Epidermal melanocyte (primary cell): ENCODE data around the gene DDC.
"Not testable (repeated sequence)": the region's sequence is repeated elsewhere in the genome, so short reads cannot be mapped to it uniquely, and the experiment has no call there.

Source experiments
- DNase-seq: peaks from one replicate; pipeline ENCODE4 v3.0.0; 2011; ENCODE audit warnings: low spot score; ENCODE audit not compliant: insufficient read length

DDC gene

DNA sequence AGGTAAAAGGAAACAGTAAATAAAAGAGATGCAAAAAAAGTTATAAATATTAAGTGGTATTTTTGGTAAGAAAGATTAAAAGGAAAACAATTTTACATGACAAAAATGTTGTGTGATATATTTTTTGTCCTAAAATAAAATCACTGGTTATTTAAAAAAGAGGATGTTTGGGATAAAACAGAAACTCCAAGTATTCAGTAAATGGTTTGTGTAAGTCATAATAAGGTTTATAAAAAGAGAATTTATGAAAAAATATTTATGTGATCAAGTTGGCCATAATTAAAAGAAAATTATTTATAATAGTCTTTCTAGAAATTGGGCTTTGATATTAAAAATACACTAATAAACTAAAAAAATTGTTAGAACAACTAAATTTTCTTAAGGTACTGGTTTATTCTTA lies 76.8 kb downstream of the DDC start:
- no peak for DNase-seq

DNA sequence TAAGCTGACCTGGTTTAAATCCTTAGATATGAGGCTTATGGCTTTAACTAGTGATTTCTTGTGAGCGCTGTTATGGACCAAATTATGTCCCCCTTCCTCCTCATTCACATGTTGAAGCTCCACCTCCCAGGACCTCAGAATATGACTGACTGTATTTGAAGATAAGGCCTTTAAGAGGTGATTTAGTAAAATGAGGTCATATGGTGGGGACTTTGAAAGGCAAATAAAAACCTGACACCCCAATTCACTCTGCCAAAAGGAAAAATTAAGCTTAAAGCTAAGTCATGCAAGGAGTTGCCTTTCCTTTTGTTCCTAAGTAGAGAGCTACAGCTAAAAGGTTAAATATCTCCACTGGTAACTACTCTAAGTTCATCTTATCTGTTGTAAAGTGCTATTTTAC lies 78.7 kb downstream of the DDC start:
- no peak for DNase-seq

DNA sequence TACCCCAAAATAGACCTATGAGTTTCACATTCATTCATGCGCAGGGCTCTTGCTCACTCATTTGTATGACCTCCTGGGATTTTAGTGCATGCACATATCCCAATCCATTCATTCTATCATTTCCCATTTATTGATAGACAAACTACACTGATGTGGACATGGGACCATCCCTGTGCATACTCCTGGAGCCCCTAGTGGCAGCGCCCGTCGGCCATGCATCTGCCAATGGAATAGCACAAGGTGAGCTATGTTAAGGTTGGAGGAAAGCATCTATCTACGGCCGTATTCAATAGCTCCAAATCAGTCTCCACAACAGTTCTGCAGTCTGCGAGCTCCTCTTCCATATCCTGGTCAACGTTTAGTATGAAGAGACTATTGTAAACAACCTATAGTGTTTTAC lies 83.3 kb downstream of the DDC start:
- no peak for DNase-seq

DNA sequence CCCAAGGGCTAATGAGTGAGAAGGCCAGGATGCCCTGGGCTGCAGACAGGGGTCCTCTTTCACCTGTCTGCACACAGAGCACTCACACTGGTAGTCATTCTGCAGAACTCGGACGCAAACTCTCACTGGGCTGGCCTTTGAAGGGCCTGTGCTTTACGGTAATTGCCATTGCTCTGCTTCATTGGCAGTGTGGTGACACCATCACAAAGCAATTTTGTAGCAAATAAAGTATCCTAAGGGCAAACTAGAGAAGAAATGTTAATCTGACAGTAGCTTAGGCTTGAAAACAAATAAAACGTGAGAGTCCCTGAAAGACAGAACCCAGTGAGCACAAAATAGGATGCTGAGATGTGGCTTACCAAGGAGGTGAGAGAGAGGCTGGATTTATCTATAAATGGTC lies 84.4 kb downstream of the DDC start:
- DNase-seq = no peak

DNA sequence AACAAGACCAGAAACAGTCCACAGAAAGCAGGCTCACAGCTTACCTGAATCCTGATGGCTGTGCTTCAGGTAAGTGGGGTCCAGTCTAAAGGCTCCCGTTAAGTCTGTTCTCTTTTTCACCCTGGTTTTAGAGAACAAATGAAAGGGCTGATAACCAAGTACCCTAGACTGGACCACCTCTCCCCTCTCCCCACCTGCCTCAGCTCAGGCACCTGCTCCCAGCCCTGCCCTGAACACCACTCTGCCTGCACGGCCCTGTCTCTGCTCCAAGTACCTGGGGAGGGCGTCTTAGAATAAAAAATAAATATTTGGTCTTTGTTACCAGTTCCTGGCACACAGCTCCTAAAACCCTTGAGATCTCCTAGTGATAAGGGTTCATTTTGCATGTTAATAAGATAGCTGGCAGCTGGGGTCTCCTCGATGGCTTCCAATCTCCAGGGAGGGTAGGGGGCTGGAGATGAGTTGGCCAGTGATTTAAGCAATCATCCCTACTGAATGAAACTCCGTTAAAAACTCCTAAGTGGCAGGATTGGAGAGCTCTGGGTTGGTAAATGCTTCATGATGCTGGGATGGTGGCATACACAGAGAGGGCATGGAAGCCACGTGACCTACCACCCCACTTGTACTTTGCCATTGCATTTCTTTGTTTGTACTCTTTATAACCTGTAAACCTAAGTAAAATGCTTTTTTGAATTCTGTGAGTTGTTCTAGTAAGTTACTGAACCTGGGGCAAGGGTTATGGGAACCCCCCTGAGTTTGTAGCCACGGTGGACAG lies 85.3 kb downstream of the DDC start:
- no peak for DNase-seq

DNA sequence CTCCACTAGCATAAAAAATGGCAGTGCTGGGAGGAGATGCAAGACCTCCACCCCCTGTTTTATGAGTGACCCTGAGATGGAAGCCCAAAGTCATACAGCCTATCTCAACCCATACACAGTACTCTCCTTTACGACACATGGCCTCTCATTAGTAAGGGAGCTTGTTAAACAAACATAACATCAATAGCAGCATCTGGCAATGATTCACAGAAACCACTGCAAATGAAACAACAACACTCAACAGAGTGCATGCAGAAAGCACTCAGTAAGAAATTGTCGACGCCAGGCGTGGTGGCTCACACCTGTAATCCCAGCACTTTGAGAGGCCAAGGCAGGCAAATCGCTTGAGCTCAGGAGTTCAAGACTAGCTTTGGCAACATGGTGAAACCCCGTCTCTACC lies 87.6 kb downstream of the DDC start:
- DNase-seq = no peak

DNA sequence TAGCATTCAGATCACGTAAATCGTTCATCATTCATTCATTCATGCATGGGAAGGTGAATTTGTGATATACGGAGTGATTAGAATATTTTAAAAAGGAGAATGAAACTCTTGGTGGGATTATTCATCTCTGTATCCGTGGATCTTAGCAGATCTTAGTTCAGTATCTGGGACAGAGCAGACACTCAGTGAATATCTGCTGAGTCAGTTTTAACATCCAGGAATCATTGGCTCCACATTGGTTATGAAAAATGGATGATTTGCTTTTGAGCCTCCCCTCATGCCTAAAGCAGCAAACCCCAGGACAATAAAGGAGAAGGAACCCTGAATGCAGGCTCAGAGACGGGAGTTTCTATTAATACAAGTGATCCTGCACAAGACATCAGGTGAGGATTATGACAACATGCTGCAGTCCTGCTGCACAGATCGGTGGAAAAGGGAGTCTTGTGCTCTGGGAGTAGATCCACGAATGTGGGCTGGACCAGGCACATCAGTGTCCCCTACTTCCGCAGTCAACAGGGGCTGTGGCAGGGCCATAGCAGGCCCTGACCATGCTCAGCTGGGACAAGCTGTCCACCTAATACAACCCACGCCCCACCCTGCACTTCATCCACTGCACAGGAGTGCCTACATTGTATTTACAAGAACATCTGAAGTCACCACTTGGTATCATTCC lies 88.1 kb downstream of the DDC start:
- no peak for DNase-seq

DNA sequence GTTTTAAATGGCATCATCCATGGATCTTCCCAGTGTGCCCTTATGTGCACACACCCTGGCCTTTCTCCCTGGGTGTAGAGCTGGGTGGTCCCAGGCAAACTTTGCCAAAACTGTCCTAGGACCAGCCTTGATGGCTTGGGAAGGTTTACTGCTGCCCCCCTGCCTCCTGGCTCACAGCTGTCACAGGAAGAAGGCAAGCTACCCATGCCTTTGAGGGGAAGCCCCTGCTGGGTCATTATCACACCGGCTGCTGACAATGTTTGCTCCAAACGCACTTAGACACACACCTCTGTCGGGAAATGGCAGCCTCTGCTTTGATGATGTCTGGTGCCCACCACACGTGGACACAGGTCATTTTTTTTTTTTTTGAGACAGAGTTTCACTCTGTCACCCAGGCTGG lies 89.9 kb downstream of the DDC start:
- DNase-seq = no peak

DNA sequence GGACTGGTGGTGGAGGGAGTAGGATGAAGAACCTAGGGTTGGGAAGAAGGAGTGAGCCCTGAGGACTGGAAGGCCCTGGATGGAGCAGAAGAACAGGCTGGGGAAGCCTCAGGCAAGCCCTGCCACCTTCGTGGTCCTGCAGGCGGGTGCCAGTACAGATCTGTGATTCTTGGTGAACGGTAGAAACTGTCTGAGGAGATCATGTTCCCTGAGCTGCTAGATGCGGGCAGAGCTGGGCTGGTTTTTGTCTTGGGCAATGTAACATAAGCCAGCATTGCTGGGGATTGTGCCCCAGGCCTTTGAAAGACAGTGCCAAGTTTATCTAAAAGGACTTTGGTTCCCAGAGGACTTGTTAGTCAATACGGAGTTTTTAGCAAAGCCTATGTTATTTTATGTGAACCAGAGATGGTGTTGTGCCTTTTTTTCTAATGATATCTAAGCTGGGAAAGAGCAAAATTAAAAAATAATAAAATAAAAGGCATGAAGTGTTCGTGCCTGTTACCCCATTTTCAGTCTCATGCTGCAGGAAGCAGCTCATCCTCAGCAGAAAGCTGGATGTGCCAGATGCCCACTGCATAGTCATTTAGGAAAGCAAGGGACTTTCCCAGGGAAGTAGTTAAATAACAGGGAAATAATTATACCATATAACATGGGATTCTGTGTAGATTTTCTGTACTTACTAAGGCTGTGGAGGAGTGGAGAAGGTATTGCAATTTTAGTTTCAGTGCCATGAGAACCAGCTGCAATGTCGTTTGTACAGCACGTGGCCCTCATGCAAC lies 90.6 kb downstream of the DDC start:
- DNase-seq = no peak

DNA sequence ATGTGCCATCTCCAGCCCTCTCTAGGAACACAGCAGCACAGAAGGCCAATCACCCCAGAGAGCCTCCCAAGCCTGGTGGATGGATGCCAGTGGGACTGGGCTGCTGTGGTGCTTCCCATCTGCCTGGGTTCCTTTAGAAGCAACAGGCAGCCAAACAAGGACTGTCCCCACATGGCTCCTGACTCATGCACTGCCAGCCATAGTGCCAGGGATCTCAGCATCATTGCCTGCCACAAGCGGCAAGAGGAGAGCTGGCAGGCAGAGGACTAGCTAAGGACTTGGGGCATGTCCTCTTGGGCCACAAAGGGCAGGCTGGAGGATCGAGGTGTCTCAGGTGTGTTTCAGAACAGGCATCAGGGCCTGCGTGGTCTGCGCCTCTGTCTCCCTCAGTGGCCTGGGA lies 91.7 kb downstream of the DDC start:
- no peak for DNase-seq

DNA sequence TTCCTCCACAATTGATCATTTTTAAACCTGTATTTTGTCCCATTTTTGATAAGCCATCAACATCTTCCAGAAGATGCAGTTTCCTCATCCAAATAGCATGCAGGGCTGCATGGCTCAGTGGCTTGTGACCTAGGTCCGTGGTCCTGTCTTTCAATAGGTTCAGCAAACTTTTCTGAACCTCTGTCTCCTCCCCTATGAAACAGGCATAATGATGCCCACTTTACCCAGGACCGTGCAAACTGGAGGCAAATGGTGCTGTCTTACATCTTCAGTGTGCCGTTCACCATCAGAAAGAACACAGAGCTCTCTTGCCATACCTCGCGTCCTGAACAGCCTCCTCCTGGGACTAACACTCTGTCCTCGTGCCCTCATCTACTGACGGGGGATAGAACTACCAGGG lies 92.8 kb downstream of the DDC start:
- no peak for DNase-seq

DNA sequence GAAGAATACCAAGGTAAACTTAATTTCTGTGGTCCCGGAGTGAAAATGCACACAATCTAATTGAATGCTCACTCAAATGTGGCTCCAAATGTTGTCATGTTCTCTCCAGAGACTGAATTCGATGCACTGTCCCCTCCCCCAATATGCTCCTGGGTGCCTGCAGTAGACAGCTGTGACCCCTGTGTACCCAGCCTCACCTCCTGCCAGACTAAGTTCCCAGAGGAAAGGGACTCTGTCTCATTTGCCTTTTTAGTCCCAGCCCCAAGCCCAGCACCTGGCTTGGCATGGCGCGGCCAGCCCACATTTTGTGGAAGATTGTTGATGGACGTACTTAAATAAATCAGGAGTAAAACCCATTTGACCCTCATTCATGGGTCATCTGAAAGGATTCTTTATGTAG lies 93.2 kb downstream of the DDC start:
- no peak for DNase-seq

DNA sequence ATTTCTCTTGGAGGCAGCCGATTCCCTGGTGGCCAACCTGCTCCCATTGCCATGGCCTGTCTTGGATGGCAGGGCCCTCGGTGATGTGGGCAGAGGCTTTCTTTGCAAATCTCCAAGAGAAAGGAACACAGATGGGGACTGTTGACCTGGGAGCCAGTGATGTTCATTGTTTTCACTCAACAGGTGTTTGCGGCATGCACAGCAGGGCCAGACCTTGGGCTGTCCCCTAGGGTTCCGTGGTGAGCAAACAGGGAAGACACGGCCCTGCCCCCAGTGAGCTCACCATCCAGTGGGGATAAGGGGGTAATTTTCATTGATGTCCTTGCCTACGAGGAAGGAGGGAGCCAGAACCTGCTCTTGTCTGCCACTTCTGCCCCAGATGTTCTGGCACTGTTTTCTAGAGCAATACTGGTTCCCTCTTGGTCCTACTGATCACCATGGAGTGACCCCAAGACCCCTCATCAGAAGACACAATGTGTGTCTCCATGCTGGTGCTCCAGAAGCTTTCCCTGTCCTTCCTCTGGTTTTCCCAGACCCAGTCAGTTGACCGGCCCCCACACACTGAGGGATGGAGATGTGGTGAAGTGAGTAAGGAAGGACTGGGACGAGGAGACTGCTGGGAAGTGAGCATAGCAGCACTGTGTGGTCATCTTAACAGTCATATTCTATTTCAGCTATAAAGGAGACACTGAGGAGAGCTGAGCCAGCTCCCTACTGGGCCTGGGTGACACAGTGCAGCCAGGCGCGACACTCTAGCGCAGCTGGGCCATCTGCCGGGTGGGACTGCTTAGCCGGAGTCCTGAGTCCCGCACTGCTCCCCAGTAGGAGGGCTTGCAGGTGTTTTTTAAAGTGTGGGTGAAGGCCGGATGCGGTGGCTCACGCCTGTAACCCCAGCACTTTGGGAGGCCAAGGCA lies 94.7 kb downstream of the DDC start:
- DNase-seq = no peak

DNA sequence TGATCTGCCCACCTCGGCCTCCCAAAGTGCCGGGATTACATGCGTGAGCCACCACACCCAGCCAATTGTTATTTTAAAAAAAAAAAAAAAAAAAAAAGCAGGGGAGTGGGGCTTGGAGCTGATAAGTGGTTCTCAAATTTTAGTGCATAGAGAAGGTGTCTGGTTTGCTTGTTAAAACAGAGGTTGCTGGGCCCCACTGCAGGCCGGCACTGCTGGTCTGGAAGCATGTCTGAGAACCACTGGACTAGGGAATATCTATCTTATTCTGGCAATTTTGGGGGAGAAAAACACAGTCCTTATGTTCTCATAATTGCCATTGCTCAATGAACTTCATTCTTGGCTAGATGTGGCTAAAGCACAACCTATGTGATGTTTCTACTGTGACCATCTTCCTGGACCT lies 96.0 kb downstream of the DDC start:
- DNase-seq = no peak

DNA sequence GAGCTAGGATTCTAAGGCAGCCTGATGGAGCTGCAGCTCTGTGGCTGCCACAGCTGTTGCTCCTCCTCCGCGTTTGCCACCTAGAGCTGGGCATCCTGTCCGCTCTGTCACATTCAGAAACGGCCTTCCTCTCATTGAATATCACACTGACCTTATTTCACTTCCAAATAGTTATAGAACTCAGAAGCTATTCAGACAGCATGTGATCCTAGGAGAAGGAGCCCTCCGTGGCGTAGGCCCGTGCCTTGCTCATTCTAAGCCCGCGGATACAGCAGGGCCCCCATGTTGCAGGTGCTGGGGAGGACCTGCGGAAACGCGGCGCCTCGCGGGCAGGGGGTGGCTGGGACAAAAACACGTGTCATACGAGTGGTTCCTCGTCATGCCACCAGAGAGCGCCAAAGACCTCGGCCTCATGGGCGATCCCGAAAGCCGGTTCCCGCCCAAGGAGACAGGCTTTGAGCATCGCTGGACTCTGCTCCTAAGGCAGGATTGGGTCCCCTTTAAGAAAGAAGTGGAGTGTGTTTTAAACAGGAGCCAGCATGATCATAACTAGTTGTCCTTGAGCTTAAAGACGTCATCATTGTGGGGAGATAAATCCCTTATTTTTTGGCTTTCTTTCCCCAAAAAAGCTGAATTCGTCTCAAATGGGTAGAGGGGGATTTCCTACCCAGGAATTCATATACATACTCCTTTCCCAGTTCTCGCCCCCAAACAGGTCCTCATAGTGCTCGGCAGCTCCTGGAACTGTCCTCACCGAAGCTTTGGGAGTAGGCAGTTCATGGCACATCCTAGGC lies 97.2 kb downstream of the DDC start:
- no peak for DNase-seq

DNA sequence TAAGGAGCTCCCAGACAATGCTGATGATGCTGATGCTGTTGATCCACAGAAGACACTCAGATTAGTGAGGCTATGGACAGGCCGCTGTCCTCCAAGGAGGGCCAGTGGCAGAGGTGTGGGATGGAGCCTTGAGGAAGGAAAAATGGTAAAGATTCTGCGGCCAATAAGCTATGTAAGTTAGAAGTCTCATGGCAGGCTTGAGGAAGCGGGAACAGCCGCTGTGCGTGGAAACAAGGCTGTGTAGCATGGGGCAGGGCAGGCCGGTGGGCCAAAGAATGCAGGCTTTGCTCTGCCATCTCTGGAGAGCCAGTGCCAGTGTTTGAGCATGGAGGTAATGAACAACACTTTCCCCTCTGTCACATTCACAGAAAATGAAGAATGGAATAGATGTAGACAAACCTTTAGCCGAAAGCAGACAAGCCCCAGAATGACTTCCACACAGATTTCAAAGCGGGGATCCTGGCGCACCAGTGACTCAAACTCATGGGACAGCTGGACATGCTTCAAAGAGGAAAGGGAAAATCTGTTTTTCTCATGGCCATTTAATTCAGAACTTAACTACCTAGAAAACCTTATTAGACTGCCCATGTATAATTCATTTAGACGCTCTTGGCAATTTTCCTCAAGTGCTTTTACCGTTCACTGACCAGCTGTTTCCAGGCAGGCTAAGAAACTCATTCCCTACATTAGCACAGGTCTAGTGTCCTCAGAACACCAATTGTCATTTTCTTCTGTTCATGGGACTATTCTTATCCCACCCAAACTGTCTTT lies 98.2 kb downstream of the DDC start:
- no peak for DNase-seq

DNA sequence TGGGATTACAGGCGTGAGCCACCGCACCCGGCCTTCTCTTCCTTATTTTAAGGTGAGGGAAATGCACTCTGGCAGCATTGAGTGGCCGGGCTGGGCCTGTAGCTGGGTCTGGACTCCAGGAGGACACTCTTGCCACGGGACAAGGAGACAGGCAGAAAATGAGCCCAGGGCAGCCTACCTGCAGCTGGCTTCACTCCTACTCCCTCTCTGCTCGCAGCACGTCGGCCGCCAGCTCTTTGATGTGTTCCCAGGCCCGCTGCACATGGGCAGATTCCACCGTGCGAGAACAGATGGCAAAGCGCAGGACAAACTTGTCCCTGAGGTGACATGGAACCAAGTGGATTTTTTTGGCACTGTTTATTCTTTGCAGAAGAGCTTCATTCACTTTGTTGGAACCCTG lies 102.2 kb downstream of the DDC start:
- no peak for DNase-seq

DNA sequence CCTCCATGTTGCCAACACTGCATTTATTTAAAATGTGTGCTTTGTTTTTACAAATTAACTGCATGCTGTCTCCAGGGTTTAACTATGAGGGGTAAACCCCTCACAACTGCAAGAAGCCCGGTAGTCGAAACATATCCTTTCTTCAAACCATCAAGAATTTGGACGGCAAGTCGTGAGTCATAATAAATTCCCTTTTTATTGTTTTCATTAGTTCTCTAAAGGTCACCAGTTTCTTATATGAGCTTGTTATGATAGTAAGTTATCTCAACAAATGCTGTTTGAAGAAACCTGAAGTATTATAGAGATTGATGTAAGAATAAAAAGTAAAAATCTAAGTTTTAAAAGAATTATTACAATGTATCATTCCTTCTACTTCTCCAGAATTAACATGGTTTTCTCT lies 102.8 kb downstream of the DDC start:
- DNase-seq = no peak

DNA sequence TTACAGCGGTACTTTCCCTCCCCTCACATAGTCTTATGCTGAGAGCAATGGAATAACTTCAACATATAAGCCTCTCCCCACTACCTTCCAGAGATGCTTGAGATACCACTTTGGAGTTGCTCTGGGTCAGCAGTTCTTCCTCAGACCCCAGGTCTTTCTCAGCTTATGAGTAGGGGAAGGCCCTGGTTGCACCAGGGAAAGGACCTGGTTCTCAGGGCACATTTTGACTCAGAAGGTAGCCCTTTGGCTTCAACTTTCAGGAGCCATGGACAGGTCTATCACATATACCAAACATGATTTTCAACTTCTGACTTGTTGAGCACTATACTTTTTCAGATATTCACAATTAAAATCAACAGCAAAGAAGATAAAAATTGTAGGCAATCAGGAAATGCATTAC lies 103.5 kb downstream of the DDC start:
- no peak for DNase-seq

DNA sequence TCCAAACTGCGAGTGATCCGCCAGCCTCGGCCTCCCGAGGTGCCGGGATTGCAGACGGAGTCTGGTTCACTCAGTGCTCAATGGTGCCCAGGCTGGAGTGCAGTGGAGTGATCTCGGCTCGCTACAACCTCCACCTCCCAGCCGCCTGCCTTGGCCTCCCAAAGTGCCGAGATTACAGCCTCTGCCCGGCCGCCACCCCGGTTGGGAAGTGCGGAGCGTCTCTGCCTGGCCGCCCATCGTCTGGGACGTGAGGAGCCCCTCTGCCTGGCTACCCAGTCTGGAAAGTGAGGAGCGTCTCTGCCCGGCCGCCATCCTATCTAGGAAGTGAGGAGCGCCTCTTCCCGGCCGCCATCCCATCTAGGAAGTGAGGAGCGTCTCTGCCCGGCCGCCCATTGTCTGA lies 106.0 kb downstream of the DDC start:
- DNase-seq = not testable (repeated sequence)
